H9 (cell line): ENCODE data around the gene NSG1. TPM values are rescaled to one million over a fixed set of nuclear protein-coding genes. Genes with fewer than 3 reads are reported as not detected.
A peak's percentile ranks its signal among the peaks of the same experiment; 100 is the strongest.

Experiments used
- DNase-seq: peaks from one replicate; pipeline ENCODE4 v3.0.0-alpha.2; 2017
- H2AFZ ChIP-seq: one replicate; pipeline ENCODE4 v1.6.1; 2013; ENCODE audit warnings: mild to moderate bottlenecking, low read length, control low read depth, moderate library complexity
- H2AK5ac ChIP-seq: 2 replicates; pipeline ENCODE4 v1.6.1; 2013; ENCODE audit warnings: low read length, control low read depth, mixed read lengths; ENCODE audit not compliant: insufficient read length
- H2BK120ac ChIP-seq: one replicate; pipeline ENCODE4 v1.6.1; 2013; ENCODE audit warnings: low read depth, mild to moderate bottlenecking, low read length, control low read depth, inconsistent platforms; ENCODE audit not compliant: poor library complexity, severe bottlenecking
- H2BK12ac ChIP-seq: 2 replicates; pipeline ENCODE4 v1.6.1; 2013; ENCODE audit warnings: low read length, control low read depth, mixed read lengths, low read depth; ENCODE audit not compliant: insufficient read length
- H2BK15ac ChIP-seq: 2 replicates; pipeline ENCODE4 v1.6.1; 2013; ENCODE audit warnings: low read depth, low read length, control low read depth
- H2BK20ac ChIP-seq: one replicate; pipeline ENCODE4 v1.6.1; 2013; ENCODE audit warnings: low read depth, mild to moderate bottlenecking, low read length, control low read depth, inconsistent platforms; ENCODE audit not compliant: poor library complexity, severe bottlenecking
- H2BK5ac ChIP-seq: 2 replicates; pipeline ENCODE4 v1.6.1; 2013; ENCODE audit warnings: low read length, control low read depth, mixed read lengths; ENCODE audit not compliant: insufficient read length
- H3K14ac ChIP-seq: 2 replicates; pipeline ENCODE4 v1.6.1; 2013; ENCODE audit warnings: low read length, control low read depth; ENCODE audit not compliant: insufficient read depth
- H3K18ac ChIP-seq: 2 replicates; pipeline ENCODE4 v1.6.1; 2013; ENCODE audit warnings: low read depth, mild to moderate bottlenecking, mixed read lengths, low read length, control low read depth; ENCODE audit not compliant: insufficient read length
- H3K23ac ChIP-seq: 2 replicates; pipeline ENCODE4 v1.6.1; 2013; ENCODE audit warnings: low read length, control low read depth, mixed read lengths, low read depth; ENCODE audit not compliant: insufficient read length
- H3K23me2 ChIP-seq: 2 replicates; pipeline ENCODE4 v1.6.1; 2013; ENCODE audit warnings: low read depth, mild to moderate bottlenecking, mixed read lengths, low read length, control low read depth; ENCODE audit not compliant: insufficient read length, poor library complexity, severe bottlenecking
- H3K27ac ChIP-seq: 2 replicates; pipeline ENCODE4 v1.5.1; 2013; ENCODE audit warnings: low read length, control low read depth, mixed read lengths, low read depth; ENCODE audit not compliant: insufficient read length
- H3K27me3 ChIP-seq: 2 replicates; pipeline ENCODE4 v1.6.1; 2013; ENCODE audit warnings: low read length, control low read depth, inconsistent platforms; ENCODE audit not compliant: insufficient read depth
- H3K4ac ChIP-seq: 2 replicates; pipeline ENCODE4 v1.6.1; 2013; ENCODE audit warnings: low read depth, mild to moderate bottlenecking, control low read depth, inconsistent platforms, low read length, moderate library complexity
- H3K4me1 ChIP-seq: 2 replicates; pipeline ENCODE4 v1.6.1; 2013; ENCODE audit warnings: low read length, control low read depth, inconsistent platforms; ENCODE audit not compliant: insufficient read depth
- H3K4me2 ChIP-seq: 2 replicates; pipeline ENCODE4 v1.6.1; 2013; ENCODE audit warnings: low read length, control low read depth, mixed read lengths; ENCODE audit not compliant: insufficient read length, insufficient read depth
- H3K56ac ChIP-seq: 2 replicates; pipeline ENCODE4 v1.6.1; 2013; ENCODE audit warnings: low read depth, mild to moderate bottlenecking, mixed read lengths, low read length, control low read depth; ENCODE audit not compliant: insufficient read length
- H3K79me1 ChIP-seq: 2 replicates; pipeline ENCODE4 v1.6.1; 2013; ENCODE audit warnings: low read depth, mild to moderate bottlenecking, moderate library complexity, low read length, control low read depth, inconsistent platforms; ENCODE audit not compliant: insufficient read depth, poor library complexity, severe bottlenecking
- H3K79me2 ChIP-seq: 2 replicates; pipeline ENCODE4 v1.6.1; 2013; ENCODE audit warnings: low read length, control low read depth, inconsistent platforms; ENCODE audit not compliant: insufficient read depth
- H3K9ac ChIP-seq: 2 replicates; pipeline ENCODE4 v1.6.1; 2013; ENCODE audit warnings: low read length, control low read depth, mixed read lengths; ENCODE audit not compliant: insufficient read length; ENCODE audit errors: extremely low read depth
- H3K9me3 ChIP-seq: one replicate; pipeline ENCODE4 v1.6.1; 2013; ENCODE audit warnings: low read depth, low read length, inconsistent platforms; ENCODE audit not compliant: control insufficient read depth
- H3T11ph ChIP-seq: one replicate; pipeline ENCODE4 v1.6.1; 2013; ENCODE audit warnings: mild to moderate bottlenecking, low read length, control low read depth, inconsistent platforms
- H4K20me1 ChIP-seq: one replicate; pipeline ENCODE4 v1.6.1; 2013; ENCODE audit not compliant: control insufficient read depth, insufficient read length, insufficient read depth
- H4K5ac ChIP-seq: 2 replicates; pipeline ENCODE4 v1.6.1; 2013; ENCODE audit warnings: low read depth, mild to moderate bottlenecking, mixed read lengths, low read length, control low read depth; ENCODE audit not compliant: insufficient read length
- H4K8ac ChIP-seq: replicated peaks from 2 replicates; pipeline ENCODE4 v1.6.1; 2013; ENCODE audit warnings: low read length, control low read depth, mixed read lengths, low read depth; ENCODE audit not compliant: insufficient read length
- H4K91ac ChIP-seq: 2 replicates; pipeline ENCODE4 v1.6.1; 2013; ENCODE audit warnings: low read depth, mild to moderate bottlenecking, moderate library complexity, mixed read lengths, low read length, control low read depth; ENCODE audit not compliant: insufficient read length
- H3K27ac Mint-ChIP-seq, 3 experiments: 2 replicates in 2 of 3; 3 replicates in 1 of 3; pipeline ENCODE4 v1.8.0; 2020 to 2021; ENCODE audit warnings: mixed read lengths in 3 of 3, mild to moderate bottlenecking in 1 of 3, moderate library complexity in 1 of 3
- H3K27me3 Mint-ChIP-seq: 2 replicates; pipeline ENCODE4 v1.8.0; 2021; ENCODE audit warnings: low read depth, mild to moderate bottlenecking, moderate library complexity, mixed read lengths
- H3K36me3 Mint-ChIP-seq, 3 experiments: 2 replicates in 2 of 3; 3 replicates in 1 of 3; pipeline ENCODE4 v1.8.0; 2020 to 2021; ENCODE audit warnings: low read depth in 3 of 3, mixed read lengths in 3 of 3; ENCODE audit not compliant: insufficient read depth in 1 of 3
- H3K4me1 Mint-ChIP-seq, 2 experiments: 2 replicates each; pipeline ENCODE4 v1.8.0; 2020; ENCODE audit warnings: mixed read lengths in 2 of 2
- H3K4me3 Mint-ChIP-seq, 2 experiments: 2 replicates in 1 of 2; 3 replicates in 1 of 2; pipeline ENCODE4 v1.8.0; 2020 to 2021; ENCODE audit warnings: mild to moderate bottlenecking in 2 of 2, mixed read lengths in 2 of 2, moderate library complexity in 1 of 2
- H3K9me3 Mint-ChIP-seq, 2 experiments: 2 replicates in 1 of 2; 3 replicates in 1 of 2; pipeline ENCODE4 v1.8.0; 2020; ENCODE audit warnings: mild to moderate bottlenecking in 2 of 2, mixed read lengths in 2 of 2, moderate library complexity in 1 of 2
- CTCF ChIP-seq: fragments of 200-600 bp; sonication (generic); conservative IDR thresholded peaks from 3 replicates; pipeline ENCODE4 v1.8.0; 2021; ENCODE audit warnings: antibody characterized with exemption, mild to moderate bottlenecking
- WGBS: extraction: QIAGEN DNeasy Blood & Tissue Kit; methylation state at CpG from one replicate; pipeline ENCODE4 v1.1.7; 2013; ENCODE audit warnings: missing lambda C conversion rate, low lambda C conversion rate, mixed read lengths; ENCODE audit not compliant: insufficient read length; ENCODE audit errors: extremely low coverage; 5-methylcytosine and 5-hydroxymethylcytosine counted together
- total RNA-seq: library from RNA; stranded (reverse); gene quantifications from 2 replicates; pipeline ENCODE4 v1.2.1, GENCODE V29; 2021

Gene NSG1
- total RNA-seq, 1 experiment from 2014 or later = 9.3 TPM

GRCh38 chr4:4424499-4425115 is 37.7 kb downstream of the NSG1 start:
- no peak overlapping the region for H2AK5ac ChIP-seq
- H4K5ac ChIP-seq = no peak overlapping the region
- no peak overlapping the region for H4K91ac ChIP-seq
- H3K56ac ChIP-seq = no peak overlapping the region
- H3K9ac ChIP-seq = no peak overlapping the region
- H2BK15ac ChIP-seq = no peak overlapping the region
- peaks cover 35% of the 10 kb centered on the region for H3K4me1 ChIP-seq
- H3K14ac ChIP-seq = 0 out of 2 replicates have a peak overlapping the region, but pooled peaks have one; percentile 12
- no peak overlapping the region for H3K18ac ChIP-seq
- H3K79me1 ChIP-seq = no peaks in the 10 kb centered on the region
- H2BK20ac ChIP-seq = no peak overlapping the region
- peaks cover 2% of the 10 kb centered on the region for H4K20me1 ChIP-seq
- H3K4me2 ChIP-seq = no peak overlapping the region
- TF ChIP-seq CTCF = no peak
- H2BK120ac ChIP-seq = no peak overlapping the region
- H3K27me3 ChIP-seq = no peaks in the 10 kb centered on the region
- Mint-ChIP-seq H3K27ac (peak overlapping the region in 2 of 3 experiments; percentile 57 to 85; a peak in 2 of 7 replicates), H3K27me3 (peaks cover 8% of the 10 kb centered on the region; the same call in 1 of the 2 replicates), H3K4me3 (peak overlapping the region in 1 of 2 experiments; percentile 34; a peak in 2 of 5 replicates), H3K9me3 (no peaks in the 10 kb centered on the region), H3K4me1 (peaks cover 52 to 54% of the 10 kb centered on the region in 2 experiments), H3K36me3 (peaks cover 8 to 32% (median 22%) of the 10 kb centered on the region in 3 experiments)
- no peak overlapping the region for H3K23ac ChIP-seq
- no peak overlapping the region for H3T11ph ChIP-seq
- H3K9me3 ChIP-seq = no peaks in the 10 kb centered on the region
- no peak overlapping the region for H2BK5ac ChIP-seq
- no peak overlapping the region for H4K8ac ChIP-seq
- no peaks in the 10 kb centered on the region for H3K79me2 ChIP-seq
- peak; percentile 23 for DNase-seq
- no peak overlapping the region for H3K4ac ChIP-seq
- no CpG with 5 or more reads among the region's 8 CpGs for WGBS
- H3K27ac ChIP-seq = no peak overlapping the region
- H2AFZ ChIP-seq = no peak overlapping the region
- no peak overlapping the region for H2BK12ac ChIP-seq
- H3K23me2 ChIP-seq = no peaks in the 10 kb centered on the region
